PC-3 (cell line): ENCODE data around the gene FLNB. TPM values are rescaled to one million over a fixed set of nuclear protein-coding genes. Genes with fewer than 3 reads are reported as not detected.

Experiments
- ATAC-seq: fragments of 200-7000 bp; cut with Tn5 transposase; 2 replicates; pipeline ENCODE4 v1.9.1; 2020; ENCODE audit warnings: mild to moderate bottlenecking, moderate library complexity
- BruUV-seq: library from RNA; stranded (reverse); fragments of 400-500 nt; replicated peaks from 2 replicates; lab custom pipeline; 2021; lab: Mats Ljungman, UMichigan
- CTCF ChIA-PET: fragments of 300-600 bp; sonication (Branson Sonifier 250); formaldehyde crosslinking; loops from one replicate; lab custom pipeline; 2022; ENCODE audit warnings: antibody characterized with exemption; lab: Charles Lee
- POLR2A ChIA-PET: fragments of 300-600 bp; sonication (Branson Sonifier 250); formaldehyde crosslinking; loops from one replicate; lab custom pipeline; 2022; ENCODE audit warnings: antibody characterized with exemption; ENCODE audit not compliant: unreplicated experiment; lab: Charles Lee
- DNase-seq: peaks from one replicate; pipeline ENCODE4 v3.0.0-alpha.2; 2015
- H2AFZ ChIP-seq: fragments of 300-600 bp; sonication (generic); 2 replicates; pipeline ENCODE4 v1.6.0; 2016; ENCODE audit warnings: antibody characterized with exemption, low read length
- H3F3A ChIP-seq: fragments of 300-600 bp; sonication (generic); one replicate; pipeline ENCODE4 v1.6.0; 2017; ENCODE audit warnings: antibody characterized with exemption, low read length, control low read depth, mild to moderate bottlenecking; ENCODE audit not compliant: unreplicated experiment
- H3K27ac ChIP-seq: fragments of 300-600 bp; sonication (generic); 2 replicates; pipeline ENCODE4 v1.5.1; 2016; ENCODE audit warnings: mild to moderate bottlenecking, low read length
- H3K27me3 ChIP-seq: fragments of 300-600 bp; sonication (generic); 2 replicates; pipeline ENCODE4 v1.6.1; 2016; ENCODE audit warnings: low read length, mixed read lengths
- H3K36me3 ChIP-seq: fragments of 300-600 bp; sonication (generic); 2 replicates; pipeline ENCODE4 v1.6.1; 2016; ENCODE audit warnings: low read depth, mixed run types, low read length, mixed read lengths
- H3K4me1 ChIP-seq: fragments of 300-600 bp; sonication (generic); 2 replicates; pipeline ENCODE4 v1.5.1; 2016; ENCODE audit warnings: low read length; ENCODE audit not compliant: insufficient read depth
- H3K4me2 ChIP-seq: fragments of 300-600 bp; sonication (generic); 2 replicates; pipeline ENCODE4 v1.6.0; 2016; ENCODE audit warnings: low read length
- H3K4me3 ChIP-seq: fragments of 300-600 bp; sonication (generic); 2 replicates; pipeline ENCODE4 v1.5.1; 2016; ENCODE audit warnings: mild to moderate bottlenecking, low read length, mixed read lengths
- H3K79me2 ChIP-seq: fragments of 300-600 bp; sonication (generic); 2 replicates; pipeline ENCODE4 v1.6.1; 2017; ENCODE audit warnings: low read length, mixed read lengths
- H3K9ac ChIP-seq: fragments of 300-600 bp; sonication (generic); 2 replicates; pipeline ENCODE4 v1.6.0; 2016; ENCODE audit warnings: mild to moderate bottlenecking, low read length
- H3K9me2 ChIP-seq: fragments of 300-600 bp; sonication (generic); replicated peaks from 2 replicates; pipeline ENCODE4 v1.6.1; 2016; ENCODE audit warnings: mixed run types, low read length, mixed read lengths
- H3K9me3 ChIP-seq: fragments of 300-600 bp; sonication (generic); 2 replicates; pipeline ENCODE4 v1.6.1; 2016; ENCODE audit warnings: low read length, mixed read lengths
- H4K20me1 ChIP-seq: fragments of 300-600 bp; sonication (generic); 2 replicates; pipeline ENCODE4 v1.6.1; 2016; ENCODE audit warnings: low read length, mixed read lengths
- EZH2 ChIP-seq: fragments of 300-600 bp; sonication (generic); IDR thresholded peaks from one replicate; pipeline ENCODE4 v1.6.1; 2017; ENCODE audit warnings: antibody characterized with exemption, mild to moderate bottlenecking, low read length; ENCODE audit not compliant: unreplicated experiment
- EZH2phosphoT487 ChIP-seq: fragments of 300-600 bp; sonication (generic); IDR thresholded peaks from 2 replicates; pipeline ENCODE4 v1.6.1; 2018; ENCODE audit warnings: mild to moderate bottlenecking, antibody characterized with exemption, low read length, borderline replicate concordance
- intact Hi-C: fragments of 100-400 bp; cut with micrococcal nuclease; formaldehyde crosslinking; loops from 2 replicates; pipeline ENCODE4 v1.9.0; 2023
- total RNA-seq: library from RNA; depleted of rRNA; stranded (reverse); fragments of >200 nt; gene quantifications from 2 replicates; pipeline ENCODE4 v1.2.3, GENCODE V29; 2014
- TF ChIP-seq, protein P1 (sequence below): fragments of 300-600 bp; sonication (generic); conservative IDR thresholded peaks from 2 replicates; pipeline ENCODE4 v1.5.1; 2017; ENCODE audit warnings: antibody characterized with exemption, low read depth, mild to moderate bottlenecking, low read length

The FLNB gene
- total RNA-seq, 1 experiment from 2014 or later: 505 TPM

DNA sequence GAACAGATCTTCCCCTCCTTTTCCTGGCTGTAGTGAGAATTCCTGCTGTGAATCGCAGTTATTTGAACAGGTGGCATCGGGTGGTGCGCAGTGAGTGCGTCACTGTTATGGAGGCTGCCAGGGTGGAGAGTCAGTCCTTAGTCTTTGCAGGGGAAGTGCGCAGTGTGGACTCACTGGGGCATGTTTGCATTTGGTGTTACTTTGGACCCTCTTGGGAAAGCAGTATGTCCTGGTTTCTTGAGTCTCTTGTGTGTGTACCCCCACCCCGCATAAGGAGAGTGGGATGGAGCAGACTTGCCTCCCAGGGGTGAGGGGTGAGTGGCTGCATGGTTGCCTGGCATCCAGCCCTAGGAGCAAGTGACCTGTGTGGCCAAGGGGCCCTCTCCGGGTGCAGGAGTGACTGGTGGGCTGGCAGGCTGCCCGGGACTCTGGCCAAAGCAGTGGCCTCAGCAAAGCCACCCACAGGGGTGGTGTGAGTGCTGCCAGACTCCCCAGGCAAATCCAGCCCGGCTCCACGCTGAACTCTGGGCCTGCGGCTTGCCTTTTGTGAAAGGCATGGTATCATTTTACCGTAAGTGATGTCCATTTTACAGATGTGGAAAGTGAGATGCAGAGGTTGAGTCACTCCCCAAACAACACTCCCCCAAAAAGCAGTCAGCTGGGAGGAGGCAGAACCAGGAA lies 156.1 kb downstream of the FLNB start:
- DNase-seq: peak; percentile 60
- intact Hi-C loops: loop anchor here (5.0 to 10.0 kb wide), 2 partner anchors 157 to 190 kb away; partner anchors contain the start of gene FLNB
- ChIA-PET POLR2A (no interaction called here), CTCF (no interaction called here)
- Histone ChIP-seq H4K20me1 (no peaks in the 10 kb centered on the region), H3K9ac (peak overlapping the region; percentile 39), H3K27me3 (no peaks in the 10 kb centered on the region), H3F3A (peaks cover 8% of the 10 kb centered on the region), H3K4me2 (peak overlapping the region; percentile 39), H3K9me2 (no peaks in the 10 kb centered on the region), H2AFZ (no peak overlapping the region), H3K79me2 (0 out of 2 replicates have a peak, but pooled peaks cover 11% of the 10 kb centered on the region), H3K9me3 (no peaks in the 10 kb centered on the region), H3K4me1 (peaks cover 50% of the 10 kb centered on the region), H3K27ac (peak overlapping the region; percentile 92), H3K36me3 (peaks cover 93% of the 10 kb centered on the region), H3K4me3 (no peak overlapping the region)
- BruUV-seq: no TSS peak
- ATAC-seq: peak; percentile 58
- TF ChIP-seq EZH2 (no peak), EZH2phosphoT487 (no peak)
- TF ChIP-seq, protein P1, sequence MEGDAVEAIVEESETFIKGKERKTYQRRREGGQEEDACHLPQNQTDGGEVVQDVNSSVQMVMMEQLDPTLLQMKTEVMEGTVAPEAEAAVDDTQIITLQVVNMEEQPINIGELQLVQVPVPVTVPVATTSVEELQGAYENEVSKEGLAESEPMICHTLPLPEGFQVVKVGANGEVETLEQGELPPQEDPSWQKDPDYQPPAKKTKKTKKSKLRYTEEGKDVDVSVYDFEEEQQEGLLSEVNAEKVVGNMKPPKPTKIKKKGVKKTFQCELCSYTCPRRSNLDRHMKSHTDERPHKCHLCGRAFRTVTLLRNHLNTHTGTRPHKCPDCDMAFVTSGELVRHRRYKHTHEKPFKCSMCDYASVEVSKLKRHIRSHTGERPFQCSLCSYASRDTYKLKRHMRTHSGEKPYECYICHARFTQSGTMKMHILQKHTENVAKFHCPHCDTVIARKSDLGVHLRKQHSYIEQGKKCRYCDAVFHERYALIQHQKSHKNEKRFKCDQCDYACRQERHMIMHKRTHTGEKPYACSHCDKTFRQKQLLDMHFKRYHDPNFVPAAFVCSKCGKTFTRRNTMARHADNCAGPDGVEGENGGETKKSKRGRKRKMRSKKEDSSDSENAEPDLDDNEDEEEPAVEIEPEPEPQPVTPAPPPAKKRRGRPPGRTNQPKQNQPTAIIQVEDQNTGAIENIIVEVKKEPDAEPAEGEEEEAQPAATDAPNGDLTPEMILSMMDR: no peak

DNA sequence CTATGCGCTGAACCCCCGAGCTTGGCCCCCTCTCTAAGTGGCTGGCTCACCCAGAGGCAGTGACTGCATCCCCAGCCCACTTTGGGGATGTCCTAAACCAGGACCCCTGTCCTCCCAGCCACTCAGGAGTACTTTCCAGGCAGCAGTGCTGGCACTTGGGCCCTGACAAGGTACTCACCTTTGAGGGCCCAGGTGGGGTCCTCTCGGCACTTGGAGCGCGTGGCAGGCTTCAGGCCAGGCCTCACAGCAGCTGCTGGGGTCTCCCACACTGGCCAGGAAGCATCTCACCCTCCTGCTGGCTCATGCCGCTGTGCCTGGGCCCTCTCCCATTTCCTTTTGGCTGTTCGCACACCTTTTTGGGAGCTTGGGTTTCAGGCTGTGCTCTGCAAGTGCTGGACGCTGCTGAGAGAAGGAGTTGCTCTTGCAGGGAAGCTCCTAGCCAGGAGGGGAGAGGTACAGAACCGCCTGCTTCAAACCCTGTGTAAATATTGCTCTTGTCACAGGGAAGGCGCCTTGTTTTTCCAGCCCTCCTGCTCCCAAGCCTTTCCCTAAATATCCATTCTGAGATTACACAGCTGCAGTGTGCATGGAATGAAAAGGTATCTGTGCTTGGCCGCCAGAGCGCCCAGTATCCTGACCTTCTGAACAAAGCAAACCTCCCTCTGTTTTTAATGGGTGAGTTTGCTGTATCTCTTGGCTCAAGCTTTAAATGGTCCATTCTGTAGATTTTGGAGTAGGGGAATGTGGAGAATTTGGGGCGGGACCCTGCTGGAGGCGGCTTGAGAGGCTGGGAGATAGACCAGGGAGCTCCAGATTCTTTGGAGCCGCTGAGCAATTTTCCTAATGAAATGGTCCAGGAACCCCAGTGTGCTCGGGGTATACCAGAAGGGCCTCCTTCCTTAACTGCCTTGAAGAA lies 156.9 kb downstream of the FLNB start:
- no peaks in the 10 kb centered on the region for H3K27me3 ChIP-seq
- peaks cover 50% of the 10 kb centered on the region for H3K4me1 ChIP-seq
- H2AFZ ChIP-seq: no peak overlapping the region
- peak overlapping the region; percentile 92 for H3K27ac ChIP-seq
- intact Hi-C loops: loop anchor here (5.0 to 10.0 kb wide), 2 partner anchors 158 to 190 kb away; partner anchors contain the start of gene FLNB
- BruUV-seq: no TSS peak
- peak overlapping the region; percentile 39 for H3K9ac ChIP-seq
- 0 out of 2 replicates have a peak, but pooled peaks cover 11% of the 10 kb centered on the region for H3K79me2 ChIP-seq
- TF ChIP-seq EZH2phosphoT487 (no peak), EZH2 (no peak)
- TF ChIP-seq, protein P1: no peak
- H3K4me3 ChIP-seq: no peak overlapping the region
- H3K4me2 ChIP-seq: no peak overlapping the region
- CTCF ChIA-PET: interaction anchor here (0.6 to 0.7 kb wide), 2 partner anchors 12 to 214 kb away, joined by 3 to 4 read pairs; no protein-coding TSS in a partner anchor
- no peaks in the 10 kb centered on the region for H3K9me2 ChIP-seq
- no peaks in the 10 kb centered on the region for H3K9me3 ChIP-seq
- peaks cover 3% of the 10 kb centered on the region for H3F3A ChIP-seq
- POLR2A ChIA-PET: no interaction called here
- peaks cover 93% of the 10 kb centered on the region for H3K36me3 ChIP-seq
- H4K20me1 ChIP-seq: no peaks in the 10 kb centered on the region
- DNase-seq (no peak), ATAC-seq (no peak)
